Vagina (tissue), 2 donors: ENCODE results near the gene SOS2.

Experiments
- POLR2A ChIP-seq, 2 donors: fragments of 450-650 bp; IDR thresholded peaks; one replicate each; pipeline ENCODE4 v1.6.1; 2017; ENCODE audit warnings: antibody characterized with exemption in 2 of 2, mild to moderate bottlenecking in 2 of 2, moderate library complexity in 2 of 2
- TF ChIP-seq, protein P1 (sequence below), 3 experiments: fragments of 450-650 bp in 2 of 3; fragments of 200-600 bp in 1 of 3; sonication (generic) in 1 of 3; IDR thresholded peaks; one replicate each; pipeline ENCODE4 v1.5.1; 2017 to 2019; ENCODE audit warnings: antibody characterized with exemption in 3 of 3, mild to moderate bottlenecking in 2 of 3, moderate library complexity in 2 of 3

GRCh38 chr14:50265029-50265428 is 33.7 kb upstream of the SOS2 start:
- TF ChIP-seq, protein P1, sequence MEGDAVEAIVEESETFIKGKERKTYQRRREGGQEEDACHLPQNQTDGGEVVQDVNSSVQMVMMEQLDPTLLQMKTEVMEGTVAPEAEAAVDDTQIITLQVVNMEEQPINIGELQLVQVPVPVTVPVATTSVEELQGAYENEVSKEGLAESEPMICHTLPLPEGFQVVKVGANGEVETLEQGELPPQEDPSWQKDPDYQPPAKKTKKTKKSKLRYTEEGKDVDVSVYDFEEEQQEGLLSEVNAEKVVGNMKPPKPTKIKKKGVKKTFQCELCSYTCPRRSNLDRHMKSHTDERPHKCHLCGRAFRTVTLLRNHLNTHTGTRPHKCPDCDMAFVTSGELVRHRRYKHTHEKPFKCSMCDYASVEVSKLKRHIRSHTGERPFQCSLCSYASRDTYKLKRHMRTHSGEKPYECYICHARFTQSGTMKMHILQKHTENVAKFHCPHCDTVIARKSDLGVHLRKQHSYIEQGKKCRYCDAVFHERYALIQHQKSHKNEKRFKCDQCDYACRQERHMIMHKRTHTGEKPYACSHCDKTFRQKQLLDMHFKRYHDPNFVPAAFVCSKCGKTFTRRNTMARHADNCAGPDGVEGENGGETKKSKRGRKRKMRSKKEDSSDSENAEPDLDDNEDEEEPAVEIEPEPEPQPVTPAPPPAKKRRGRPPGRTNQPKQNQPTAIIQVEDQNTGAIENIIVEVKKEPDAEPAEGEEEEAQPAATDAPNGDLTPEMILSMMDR (IDR thresholded peaks at IDR 0.05), result no peak
- TF ChIP-seq POLR2A (IDR thresholded peaks at IDR 0.05), result no peak
